ENCODE results near the gene KRTAP2-1.

DNA sequence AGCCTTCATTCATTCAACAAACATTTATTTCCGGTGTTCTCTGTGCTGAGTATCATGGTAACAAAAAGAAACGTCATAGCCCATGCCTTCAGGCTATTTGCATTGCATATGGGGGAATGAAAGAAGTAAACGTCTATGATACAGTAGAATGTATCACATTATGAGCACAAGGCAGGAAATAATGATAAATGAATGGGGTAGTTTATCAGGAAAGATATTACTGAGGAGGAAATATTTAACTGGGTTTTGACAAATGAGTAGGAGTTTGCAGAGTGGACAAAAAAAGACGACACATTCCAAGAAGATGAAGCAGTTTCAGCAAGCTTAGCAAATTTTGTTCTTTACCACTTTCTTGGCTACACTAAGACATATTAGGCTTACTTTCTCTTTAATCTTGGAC, 35.5 kb upstream of the KRTAP2-1 start:
- TF ChIP-seq, protein P1, sequence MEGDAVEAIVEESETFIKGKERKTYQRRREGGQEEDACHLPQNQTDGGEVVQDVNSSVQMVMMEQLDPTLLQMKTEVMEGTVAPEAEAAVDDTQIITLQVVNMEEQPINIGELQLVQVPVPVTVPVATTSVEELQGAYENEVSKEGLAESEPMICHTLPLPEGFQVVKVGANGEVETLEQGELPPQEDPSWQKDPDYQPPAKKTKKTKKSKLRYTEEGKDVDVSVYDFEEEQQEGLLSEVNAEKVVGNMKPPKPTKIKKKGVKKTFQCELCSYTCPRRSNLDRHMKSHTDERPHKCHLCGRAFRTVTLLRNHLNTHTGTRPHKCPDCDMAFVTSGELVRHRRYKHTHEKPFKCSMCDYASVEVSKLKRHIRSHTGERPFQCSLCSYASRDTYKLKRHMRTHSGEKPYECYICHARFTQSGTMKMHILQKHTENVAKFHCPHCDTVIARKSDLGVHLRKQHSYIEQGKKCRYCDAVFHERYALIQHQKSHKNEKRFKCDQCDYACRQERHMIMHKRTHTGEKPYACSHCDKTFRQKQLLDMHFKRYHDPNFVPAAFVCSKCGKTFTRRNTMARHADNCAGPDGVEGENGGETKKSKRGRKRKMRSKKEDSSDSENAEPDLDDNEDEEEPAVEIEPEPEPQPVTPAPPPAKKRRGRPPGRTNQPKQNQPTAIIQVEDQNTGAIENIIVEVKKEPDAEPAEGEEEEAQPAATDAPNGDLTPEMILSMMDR (conservative IDR thresholded peaks at IDR 0.05 in 1 of 2, IDR thresholded peaks at IDR 0.05 in 1 of 2; ENCODE audit: low read depth in 1 of 2, low read length in 2 of 2) = no peak
- no peak for TF ChIP-seq EZH2 (IDR thresholded peaks at IDR 0.05; ENCODE audit: low read length, missing control alignments)
